HG03575 (cell line): ENCODE data around the gene PDGFA.

Experiments
- ATAC-seq: cut with Tn5 transposase; IDR thresholded peaks from one replicate; pipeline ENCODE4 v1.9.1; 2021; ENCODE audit not compliant: unreplicated experiment, insufficient number of reproducible peaks, low FRiP score; ENCODE audit errors: extremely low read depth

PDGFA gene

GRCh38 chr7:521221-522070 lies 1.8 kb upstream of the PDGFA start:
- no peak for ATAC-seq

- ATAC-seq: no peak
Measured at GRCh38 chr7:520503-521161, 986 bp upstream of the PDGFA start.

- no peak for ATAC-seq
Measured at GRCh38 chr7:518630-519483, 789 bp downstream of the PDGFA start.

- ATAC-seq: no peak
Measured at GRCh38 chr7:517774-518629, 1.6 kb downstream of the PDGFA start.

GRCh38 chr7:516606-517456 lies 2.8 kb downstream of the PDGFA start:
- ATAC-seq: no peak

- no peak for ATAC-seq
Measured at GRCh38 chr7:516216-516605, 3.4 kb downstream of the PDGFA start.

GRCh38 chr7:515628-516027 lies 4.0 kb downstream of the PDGFA start:
- ATAC-seq: no peak

GRCh38 chr7:514651-515598 lies 4.7 kb downstream of the PDGFA start:
- no peak for ATAC-seq

- ATAC-seq: no peak
Measured at GRCh38 chr7:514242-514641, 5.4 kb downstream of the PDGFA start.

GRCh38 chr7:513521-514166 lies 6.0 kb downstream of the PDGFA start:
- ATAC-seq: no peak

GRCh38 chr7:512541-513311 lies 6.9 kb downstream of the PDGFA start:
- ATAC-seq: no peak

- no peak for ATAC-seq
Measured at GRCh38 chr7:512146-512510, 7.5 kb downstream of the PDGFA start.

- ATAC-seq: no peak
Measured at GRCh38 chr7:511476-512145, 8.0 kb downstream of the PDGFA start.

GRCh38 chr7:510782-511281 lies 8.8 kb downstream of the PDGFA start:
- ATAC-seq: no peak

- ATAC-seq: no peak
Measured at GRCh38 chr7:510131-510481, 9.5 kb downstream of the PDGFA start.
